ENCODE data around the gene DECR2.

DNA sequence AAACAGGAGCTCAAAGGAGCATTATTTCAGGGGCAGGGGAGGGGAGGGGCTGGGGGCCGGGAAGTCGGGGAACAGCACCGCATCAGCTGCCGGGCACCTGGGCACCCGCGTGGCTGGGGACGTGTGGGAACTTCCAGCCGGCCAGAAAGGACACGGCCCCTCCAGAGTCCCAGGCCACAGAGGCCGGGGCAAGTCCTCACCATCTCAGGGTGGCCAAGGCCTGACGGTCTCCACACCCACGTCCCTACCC is 21.0 kb upstream of the DECR2 start:
- TF ChIP-seq CTCF (conservative IDR thresholded peaks at IDR 0.05; ENCODE audit: low read length) (no peak), EZH2phosphoT487 (IDR thresholded peaks at IDR 0.05; ENCODE audit: borderline replicate concordance, low read depth, low read length) (no peak)

All from OCI-LY7 (cell line).